Fibroblast of peridontal ligament (primary cell): ENCODE measurements around the gene TRAPPC5.

ENCODE experiments used
- DNase-seq: peaks from one replicate; pipeline ENCODE4 v3.0.0-alpha.2; 2010; ENCODE audit errors: extremely low read depth

The TRAPPC5 gene

GRCh38 chr19:7645656-7646425 lies 34.8 kb upstream of the TRAPPC5 start:
- DNase-seq: no peak

DNA sequence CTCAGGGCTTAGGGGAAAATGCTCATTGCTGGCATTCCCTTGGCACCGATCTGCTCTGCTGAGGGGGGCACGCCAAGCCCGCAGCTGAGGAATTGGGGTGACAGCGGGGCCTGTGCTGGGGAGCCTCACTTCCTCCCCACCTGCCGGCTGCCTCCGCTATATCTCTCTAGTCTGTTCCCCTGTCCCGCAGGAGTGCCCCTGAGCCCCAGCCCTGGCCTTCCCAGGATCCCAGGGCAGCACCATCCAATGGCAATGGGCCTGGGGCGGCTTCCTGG lies 34.3 kb upstream of the TRAPPC5 start:
- no peak for DNase-seq

DNA sequence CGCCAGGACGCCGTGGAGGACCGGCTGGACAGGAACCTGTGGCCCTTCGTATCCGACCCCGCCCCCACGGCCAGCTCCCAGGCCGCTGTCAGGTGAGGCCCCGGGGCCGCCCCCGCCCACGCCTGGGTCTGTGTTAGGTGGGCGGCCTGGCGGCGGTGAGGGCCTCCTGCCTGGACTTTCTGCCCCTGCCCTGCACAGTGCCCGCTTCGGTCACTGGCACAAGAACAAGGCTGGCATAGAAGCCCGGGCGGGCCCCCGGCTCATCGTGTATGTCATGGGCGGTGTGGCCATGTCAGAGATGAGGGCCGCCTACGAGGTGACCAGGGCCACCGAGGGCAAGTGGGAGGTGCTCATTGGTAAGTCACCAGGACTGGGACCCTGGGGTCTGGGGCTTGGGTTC lies 33.5 kb upstream of the TRAPPC5 start:
- no peak for DNase-seq

DNA sequence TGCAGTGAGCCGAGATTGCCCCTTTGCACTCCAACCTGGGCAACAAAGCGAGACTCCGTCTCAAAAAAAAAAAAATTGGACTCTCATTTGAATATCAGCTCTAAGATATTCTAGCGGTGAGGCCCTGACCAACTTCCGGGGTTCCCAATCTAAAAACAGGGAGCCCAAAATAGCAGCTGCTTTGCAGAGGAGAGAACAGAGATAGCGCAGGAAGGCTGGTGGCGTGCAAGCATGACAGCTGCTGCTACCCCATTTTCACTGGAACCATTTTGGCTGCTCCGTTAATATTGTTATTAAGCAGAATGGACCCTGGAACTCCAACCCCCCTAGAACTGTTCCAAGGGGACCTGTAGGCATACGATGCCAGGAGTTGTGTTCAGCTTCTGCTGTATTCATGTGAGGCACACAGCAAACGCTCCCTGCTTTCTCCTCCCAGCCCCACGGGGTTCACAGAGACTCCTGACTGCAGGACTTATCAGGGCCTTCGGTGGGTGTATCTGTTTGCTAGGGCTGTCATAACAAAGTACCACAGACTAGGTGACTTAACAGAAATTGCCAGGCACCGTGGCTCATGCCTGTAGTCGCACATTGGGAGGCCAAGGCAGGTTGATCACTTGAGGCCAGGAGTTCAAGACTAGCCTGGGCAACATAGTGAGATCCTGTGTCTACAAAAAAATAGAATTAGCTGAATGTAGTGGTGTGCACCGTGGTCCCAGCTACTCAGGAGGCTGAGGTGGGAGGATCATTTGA lies 32.2 kb upstream of the TRAPPC5 start:
- DNase-seq: no peak

DNA sequence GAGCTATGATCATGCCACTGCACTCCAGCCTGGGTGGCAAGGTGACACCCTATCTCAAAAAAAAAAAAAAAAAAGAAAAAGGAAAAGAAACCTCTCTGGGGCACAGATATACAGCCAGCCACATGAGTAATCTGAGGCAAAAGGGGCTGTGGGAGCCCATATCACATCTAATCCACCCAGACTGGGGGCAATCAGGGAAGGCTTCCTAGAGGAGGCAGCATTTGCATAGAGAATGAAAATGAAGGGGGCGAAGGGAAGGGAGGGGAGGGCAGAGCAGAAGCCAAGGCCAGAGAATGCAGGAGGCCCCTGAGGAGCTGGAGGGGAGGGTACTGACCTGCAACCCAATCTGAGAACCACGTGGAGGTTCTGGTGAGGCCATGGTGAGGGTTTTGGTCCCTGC lies 30.5 kb upstream of the TRAPPC5 start:
- DNase-seq: no peak

DNA sequence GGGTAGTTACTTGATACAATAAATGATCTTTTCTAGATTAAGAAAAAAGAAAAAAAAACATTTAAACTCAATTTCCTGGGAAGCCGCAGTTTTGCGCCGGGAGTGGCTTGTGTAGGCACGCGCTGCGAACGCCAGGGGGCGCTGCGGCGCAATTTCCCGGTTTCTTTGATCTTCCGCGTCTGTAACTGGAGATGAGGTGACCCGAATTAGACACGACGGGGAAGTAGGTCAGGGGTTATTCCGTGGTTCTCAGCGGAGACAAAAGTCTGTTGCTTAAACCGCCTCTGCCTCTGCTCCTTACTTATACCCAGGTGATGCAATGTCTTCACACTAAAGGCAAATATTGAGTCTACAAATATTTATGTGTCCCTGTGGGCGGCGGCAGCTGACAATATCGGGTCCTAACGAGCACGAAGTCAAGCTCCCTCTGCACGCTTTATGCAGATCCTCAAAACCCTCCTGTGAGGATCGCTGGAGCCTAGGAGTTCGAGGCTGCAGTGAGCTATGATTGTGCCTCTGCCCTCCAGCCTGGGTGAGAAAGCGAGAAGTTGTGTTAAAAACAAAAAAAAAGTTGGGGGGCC lies 28.5 kb upstream of the TRAPPC5 start:
- DNase-seq: peak; percentile 71

DNA sequence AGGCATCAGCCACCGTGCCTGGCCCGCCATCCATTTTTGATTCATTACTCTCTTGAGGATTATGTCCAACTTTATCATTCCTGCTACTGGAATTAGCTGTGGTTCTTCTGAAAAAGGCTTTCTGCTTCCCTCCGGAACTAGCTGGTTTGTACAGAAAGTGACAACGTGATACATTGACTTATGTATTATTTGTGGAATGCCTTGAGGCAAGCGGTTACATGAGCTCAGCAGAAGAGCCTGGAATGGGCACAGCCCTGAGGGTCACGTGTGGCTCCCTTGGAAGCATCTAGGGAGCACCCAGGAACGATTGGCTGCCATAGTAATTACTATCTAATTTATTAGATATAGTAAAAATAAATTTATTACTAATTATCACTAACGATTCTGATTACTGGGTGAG lies 26.2 kb upstream of the TRAPPC5 start:
- no peak for DNase-seq

- DNase-seq: no peak
Measured at GRCh38 chr19:7655581-7655980, 25.1 kb upstream of the TRAPPC5 start.

DNA sequence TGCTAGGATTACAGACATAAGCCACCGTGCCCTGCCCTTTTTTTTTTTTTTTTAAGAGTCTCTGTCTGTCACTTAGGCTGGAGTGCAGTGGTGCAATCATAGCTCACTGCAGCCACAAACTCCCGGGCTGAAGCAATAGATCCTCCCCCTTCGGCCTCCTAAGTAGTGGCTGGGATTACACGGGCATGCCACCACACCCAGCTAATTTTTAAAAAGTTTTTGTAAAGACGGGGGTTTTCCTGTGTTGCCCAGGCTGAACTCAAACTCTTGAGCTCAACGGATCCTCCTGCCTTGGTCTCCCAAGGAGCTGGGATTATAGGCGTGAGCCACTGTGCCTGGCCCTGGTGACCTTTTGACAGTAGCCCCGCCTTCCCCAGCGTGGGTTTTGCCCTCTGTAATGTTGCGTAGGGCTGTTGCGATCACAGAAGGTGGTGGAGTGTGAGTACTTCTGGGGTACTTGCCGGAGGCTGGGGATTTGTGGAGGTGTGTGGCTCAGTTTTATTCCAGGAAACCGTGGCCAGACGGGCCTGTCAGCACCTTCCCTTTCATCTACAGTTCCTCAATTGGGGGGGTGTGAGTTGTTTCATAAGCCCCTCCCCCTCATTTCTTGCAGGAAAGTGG lies 23.4 kb upstream of the TRAPPC5 start:
- peak; percentile 23 for DNase-seq

GRCh38 chr19:7658219-7658686 lies 22.4 kb upstream of the TRAPPC5 start:
- DNase-seq: peak; percentile 13

- no peak for DNase-seq
Measured at GRCh38 chr19:7661744-7662538, 18.7 kb upstream of the TRAPPC5 start.

GRCh38 chr19:7662657-7663056 lies 18.0 kb upstream of the TRAPPC5 start:
- DNase-seq: no peak

DNA sequence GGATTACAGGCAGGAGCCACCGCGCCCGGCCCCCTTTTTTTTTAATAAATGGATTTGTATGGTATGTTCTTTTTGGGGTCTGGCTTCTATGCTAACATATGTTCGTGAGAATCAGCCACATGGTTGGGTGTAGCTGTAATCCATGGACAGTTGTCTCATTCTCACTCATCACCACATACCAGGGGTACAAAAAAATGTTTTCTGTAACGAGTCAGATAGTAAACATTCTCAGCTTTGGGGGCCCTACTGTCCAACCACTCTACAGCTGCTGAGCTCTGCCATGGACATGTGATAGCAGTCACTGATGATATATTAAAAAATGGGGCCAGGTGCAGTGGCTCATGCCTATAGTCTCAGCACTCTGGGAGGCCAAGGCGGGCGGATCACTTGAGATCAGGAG lies 16.9 kb upstream of the TRAPPC5 start:
- no peak for DNase-seq

- DNase-seq: peak; percentile 88
Measured at GRCh38 chr19:7665076-7665475, 15.6 kb upstream of the TRAPPC5 start.

DNA sequence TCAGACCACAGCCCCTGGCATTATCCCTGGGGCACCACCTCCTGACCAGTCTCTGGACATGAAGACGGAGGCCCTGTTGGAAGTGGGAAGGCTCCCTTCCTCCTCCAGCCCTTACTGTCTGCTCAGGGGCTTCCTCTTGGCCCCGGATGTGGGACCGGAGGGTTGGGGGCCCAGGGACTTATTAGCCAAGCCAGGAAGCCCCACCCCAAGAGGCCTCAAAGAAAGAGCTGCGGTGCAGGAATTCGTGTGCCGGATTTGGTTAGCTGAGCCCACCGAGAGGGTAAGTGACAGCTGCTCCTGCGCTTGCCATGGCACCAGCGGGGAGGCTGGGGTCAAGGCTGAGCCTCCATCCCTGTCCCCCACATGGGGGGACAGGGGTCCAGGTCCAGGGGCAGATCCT lies 11.8 kb upstream of the TRAPPC5 start, which contains the start of gene RETN:
TSS of gene RETN (plus strand) at position 208 of the 400 bp plus-strand sequence. CDS start 278 bp downstream, outside the sequence.
- DNase-seq: no peak

- no peak for DNase-seq
Measured at GRCh38 chr19:7669641-7670040, 11.0 kb upstream of the TRAPPC5 start.

DNA sequence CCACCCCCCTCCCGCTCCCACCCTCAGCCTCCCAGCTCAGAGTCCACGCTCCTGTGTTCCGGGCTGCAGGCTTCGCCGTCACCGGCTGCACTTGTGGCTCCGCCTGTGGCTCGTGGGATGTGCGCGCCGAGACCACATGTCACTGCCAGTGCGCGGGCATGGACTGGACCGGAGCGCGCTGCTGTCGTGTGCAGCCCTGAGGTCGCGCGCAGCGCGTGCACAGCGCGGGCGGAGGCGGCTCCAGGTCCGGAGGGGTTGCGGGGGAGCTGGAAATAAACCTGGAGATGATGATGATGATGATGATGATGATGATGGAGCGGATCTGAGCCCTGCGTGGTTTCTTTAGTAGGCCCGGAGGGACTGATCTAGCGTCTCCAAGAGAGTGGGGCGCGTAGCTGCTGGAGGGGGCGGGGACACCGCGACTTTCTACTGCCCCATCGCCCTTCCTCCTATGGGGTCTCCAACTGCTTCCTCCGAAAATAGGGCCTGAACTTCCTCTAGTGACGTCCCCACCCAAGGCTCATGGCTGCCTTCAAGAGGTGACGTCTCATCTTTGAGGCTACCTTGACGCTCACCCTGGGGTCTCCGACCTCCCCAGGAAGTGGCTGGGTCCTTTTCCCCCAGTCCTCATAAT lies 10.4 kb upstream of the TRAPPC5 start:
- no peak for DNase-seq

GRCh38 chr19:7670790-7671189 lies 9.8 kb upstream of the TRAPPC5 start:
- DNase-seq: no peak

DNA sequence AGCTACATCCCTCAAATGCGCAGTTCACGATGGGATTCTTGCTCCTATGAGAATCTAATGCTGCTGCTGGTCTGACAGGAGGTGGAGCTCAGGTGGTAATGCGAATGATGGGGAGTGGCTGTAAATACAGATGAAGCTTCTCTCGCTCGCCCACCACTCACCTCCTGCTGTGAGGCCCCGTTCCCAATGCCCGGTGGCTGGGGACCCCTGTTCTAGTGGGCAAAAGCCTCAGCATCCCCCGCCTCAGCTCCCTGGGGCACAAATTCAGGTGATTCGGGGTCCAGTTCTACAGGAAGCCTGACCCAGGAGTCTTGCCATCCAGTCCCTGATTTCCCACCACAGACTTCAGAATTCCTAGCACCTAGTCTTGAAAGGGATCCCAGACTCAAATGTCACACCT lies 8.1 kb upstream of the TRAPPC5 start:
- DNase-seq: no peak

DNA sequence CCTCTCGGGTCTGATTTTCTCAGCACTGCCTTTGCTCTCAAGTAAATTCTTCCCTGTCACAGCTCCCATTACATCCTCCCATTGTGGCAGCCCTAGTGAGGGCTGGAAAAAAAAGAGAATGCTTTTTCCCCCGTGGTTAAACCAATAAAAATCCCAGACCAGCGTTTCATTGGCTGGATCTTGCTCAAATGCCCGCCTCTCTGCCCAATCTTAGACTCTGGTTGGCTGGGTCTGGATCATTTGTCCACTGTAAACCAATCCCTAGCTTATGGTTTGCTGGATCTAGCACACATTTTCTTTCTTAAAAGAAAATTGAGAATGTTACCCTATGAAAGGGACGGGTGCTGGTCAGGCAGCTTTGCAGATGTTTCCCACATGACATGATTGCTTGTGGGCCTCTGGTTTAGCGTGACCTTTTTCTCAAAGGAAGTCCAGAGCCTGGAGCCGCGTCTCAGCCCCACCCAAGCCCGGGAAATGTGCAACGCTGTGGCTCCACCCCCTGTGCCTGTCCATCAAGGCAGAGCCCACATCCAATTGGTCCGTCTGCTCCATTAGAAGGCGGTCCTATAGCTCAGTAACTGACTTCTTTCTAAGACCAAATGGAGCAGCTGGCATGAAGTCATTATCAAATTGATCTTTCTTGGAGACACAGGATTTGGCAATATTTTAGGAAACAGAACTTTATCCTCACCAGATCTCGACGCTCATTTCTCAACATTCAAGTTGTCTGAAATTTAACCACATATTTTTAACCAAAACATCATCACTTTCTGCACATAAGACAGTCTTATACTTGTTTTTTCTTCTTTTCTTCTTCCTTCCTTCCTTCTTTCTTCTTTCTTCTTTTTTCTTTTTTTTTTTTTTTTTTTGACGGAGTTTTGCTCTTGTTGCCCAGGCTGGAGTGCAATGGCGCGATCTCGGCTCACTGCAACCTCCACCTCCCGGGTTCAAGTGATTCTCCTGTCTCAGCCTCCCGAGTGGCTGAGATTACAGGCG lies 6.3 kb upstream of the TRAPPC5 start:
- DNase-seq: peak; percentile 79
